ENCODE results near the gene NGB. TPM values are rescaled to one million over a fixed set of nuclear protein-coding genes. Genes with fewer than 3 reads are reported as not detected.

NGB gene
- total and polyA plus RNA-seq, 4 donors, result not detected

- H3K9me3 ChIP-seq (ENCODE audit: control insufficient read depth in 4 of 4, insufficient read depth in 3 of 4, low read length in 3 of 4), result peaks cover 0 to 2% (median 0%) of the 10 kb centered on the region in 4 donors
- no peak overlapping the region for H3K9ac ChIP-seq (ENCODE audit: insufficient read depth in 1 of 2, low read length in 2 of 2)
- H3K27ac ChIP-seq (ENCODE audit: low read depth in 1 of 2, low read length in 1 of 2), result no peak overlapping the region
- ATAC-seq (ENCODE audit: insufficient read depth, low FRiP score), result no peak
- H3K36me3 ChIP-seq (ENCODE audit: control insufficient read depth in 4 of 4, insufficient read depth in 4 of 4, low read length in 4 of 4), result no peaks in the 10 kb centered on the region
- DNase-seq, result no peak
- TF ChIP-seq, protein P1, sequence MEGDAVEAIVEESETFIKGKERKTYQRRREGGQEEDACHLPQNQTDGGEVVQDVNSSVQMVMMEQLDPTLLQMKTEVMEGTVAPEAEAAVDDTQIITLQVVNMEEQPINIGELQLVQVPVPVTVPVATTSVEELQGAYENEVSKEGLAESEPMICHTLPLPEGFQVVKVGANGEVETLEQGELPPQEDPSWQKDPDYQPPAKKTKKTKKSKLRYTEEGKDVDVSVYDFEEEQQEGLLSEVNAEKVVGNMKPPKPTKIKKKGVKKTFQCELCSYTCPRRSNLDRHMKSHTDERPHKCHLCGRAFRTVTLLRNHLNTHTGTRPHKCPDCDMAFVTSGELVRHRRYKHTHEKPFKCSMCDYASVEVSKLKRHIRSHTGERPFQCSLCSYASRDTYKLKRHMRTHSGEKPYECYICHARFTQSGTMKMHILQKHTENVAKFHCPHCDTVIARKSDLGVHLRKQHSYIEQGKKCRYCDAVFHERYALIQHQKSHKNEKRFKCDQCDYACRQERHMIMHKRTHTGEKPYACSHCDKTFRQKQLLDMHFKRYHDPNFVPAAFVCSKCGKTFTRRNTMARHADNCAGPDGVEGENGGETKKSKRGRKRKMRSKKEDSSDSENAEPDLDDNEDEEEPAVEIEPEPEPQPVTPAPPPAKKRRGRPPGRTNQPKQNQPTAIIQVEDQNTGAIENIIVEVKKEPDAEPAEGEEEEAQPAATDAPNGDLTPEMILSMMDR (IDR thresholded peaks at IDR 0.05; ENCODE audit: control extremely low read depth, extremely low read depth), result no peak
- H3K4me1 ChIP-seq (ENCODE audit: control insufficient read depth in 5 of 5, insufficient read depth in 5 of 5, low read length in 5 of 5), result no peaks in the 10 kb centered on the region
- H3K4me3 ChIP-seq, result no peak overlapping the region
- peaks cover 0 to 3% (median 0%) of the 10 kb centered on the region in 3 donors for H3K27me3 ChIP-seq (ENCODE audit: control insufficient read depth in 3 of 3, insufficient read depth in 3 of 3, low read length in 2 of 3)
- 34 to 42% methylated on average over 4 of the region's 4 CpGs for WGBS, 2 donors
Measured at GRCh38 chr14:77224212-77224611, 46.8 kb downstream of the NGB start.

- Histone ChIP-seq H3K9ac (ENCODE audit: insufficient read depth in 1 of 2, low read length in 2 of 2) (no peak overlapping the region), H3K9me3 (ENCODE audit: control insufficient read depth in 4 of 4, insufficient read depth in 3 of 4, low read length in 3 of 4) (peaks cover 0 to 2% (median 0%) of the 10 kb centered on the region in 4 donors), H3K4me1 (ENCODE audit: control insufficient read depth in 5 of 5, insufficient read depth in 5 of 5, low read length in 5 of 5) (no peaks in the 10 kb centered on the region), H3K4me3 (no peak overlapping the region), H3K27ac (ENCODE audit: low read depth in 1 of 2, low read length in 1 of 2) (no peak overlapping the region), H3K36me3 (ENCODE audit: control insufficient read depth in 4 of 4, insufficient read depth in 4 of 4, low read length in 4 of 4) (no peaks in the 10 kb centered on the region), H3K27me3 (ENCODE audit: control insufficient read depth in 3 of 3, insufficient read depth in 3 of 3, low read length in 2 of 3) (peaks cover 0 to 3% (median 0%) of the 10 kb centered on the region in 3 donors)
- TF ChIP-seq, protein P1 (IDR thresholded peaks at IDR 0.05; ENCODE audit: control extremely low read depth, extremely low read depth), result no peak
- ATAC-seq (ENCODE audit: insufficient read depth, low FRiP score) (no peak), DNase-seq (no peak)
- 47 to 66% methylated on average over 10 of the region's 10 CpGs for WGBS, 2 donors
Measured at GRCh38 chr14:77222546-77223225, 48.3 kb downstream of the NGB start.

GRCh38 chr14:77221241-77221871 lies 49.6 kb downstream of the NGB start:
- 67 to 76% methylated on average over 19 to 20 of the region's 23 CpGs for WGBS, 2 donors
- Histone ChIP-seq H3K36me3 (ENCODE audit: control insufficient read depth in 4 of 4, insufficient read depth in 4 of 4, low read length in 4 of 4) (no peaks in the 10 kb centered on the region), H3K4me1 (ENCODE audit: control insufficient read depth in 5 of 5, insufficient read depth in 5 of 5, low read length in 5 of 5) (no peaks in the 10 kb centered on the region), H3K27ac (ENCODE audit: low read depth in 1 of 2, low read length in 1 of 2) (no peak overlapping the region), H3K9ac (ENCODE audit: insufficient read depth in 1 of 2, low read length in 2 of 2) (no peak overlapping the region), H3K27me3 (ENCODE audit: control insufficient read depth in 3 of 3, insufficient read depth in 3 of 3, low read length in 2 of 3) (peaks cover 0 to 6% (median 0%) of the 10 kb centered on the region in 3 donors), H3K4me3 (no peak overlapping the region), H3K9me3 (ENCODE audit: control insufficient read depth in 4 of 4, insufficient read depth in 3 of 4, low read length in 3 of 4) (peaks cover 0 to 2% (median 0%) of the 10 kb centered on the region in 4 donors)
- TF ChIP-seq, protein P1 (IDR thresholded peaks at IDR 0.05; ENCODE audit: control extremely low read depth, extremely low read depth), result no peak
- no peak for DNase-seq
- ATAC-seq (ENCODE audit: insufficient read depth, low FRiP score), result no peak
